BE2C (cell line): ENCODE data around the gene ABI3BP.

ENCODE experiments used
- DNase-seq: peaks from one replicate; pipeline ENCODE4 v3.0.0-alpha.2; 2020
- H3K27me3 ChIP-seq: fragments of 250-450 bp; sonication (Bioruptor Pico); 2 replicates; pipeline ENCODE4 v1.5.1; 2020; ENCODE audit warnings: mild to moderate bottlenecking
- H3K36me3 ChIP-seq: fragments of 250-450 bp; sonication (Bioruptor Pico); 2 replicates; pipeline ENCODE4 v1.5.1; 2020; ENCODE audit warnings: mild to moderate bottlenecking
- H3K4me1 ChIP-seq: fragments of 250-450 bp; sonication (Bioruptor Pico); 2 replicates; pipeline ENCODE4 v1.5.1; 2020
- H3K4me3 ChIP-seq: 2 replicates; pipeline ENCODE4 v1.5.1; 2011; ENCODE audit warnings: low read depth, low read length
- H3K9me3 ChIP-seq: fragments of 250-450 bp; sonication (Bioruptor Pico); 2 replicates; pipeline ENCODE4 v1.5.1; 2020
- CTCF ChIP-seq: IDR thresholded peaks from 2 replicates; pipeline ENCODE4 v1.5.1; 2012; ENCODE audit warnings: mild to moderate bottlenecking, low read depth, low read length

ABI3BP gene

GRCh38 chr3:100978011-100978659, 15.1 kb downstream of the ABI3BP start:
- H3K4me1 ChIP-seq = peaks cover 4% of the 10 kb centered on the region; the same call in 1 of the 2 replicates
- no peak for DNase-seq
- no peaks in the 10 kb centered on the region for H3K27me3 ChIP-seq
- H3K36me3 ChIP-seq = no peaks in the 10 kb centered on the region
- no peak overlapping the region for H3K4me3 ChIP-seq
- no peak for TF ChIP-seq CTCF
- H3K9me3 ChIP-seq = no peaks in the 10 kb centered on the region

- Histone ChIP-seq H3K36me3 (no peaks in the 10 kb centered on the region), H3K4me3 (no peak overlapping the region), H3K27me3 (no peaks in the 10 kb centered on the region), H3K4me1 (peaks cover 12% of the 10 kb centered on the region), H3K9me3 (no peaks in the 10 kb centered on the region)
- DNase-seq = no peak
- no peak for TF ChIP-seq CTCF
Observed at GRCh38 chr3:100976611-100977010, 16.6 kb downstream of the ABI3BP start.

GRCh38 chr3:100975714-100976113, 17.5 kb downstream of the ABI3BP start:
- no peaks in the 10 kb centered on the region for H3K27me3 ChIP-seq
- DNase-seq = no peak
- no peak for TF ChIP-seq CTCF
- peaks cover 12% of the 10 kb centered on the region for H3K4me1 ChIP-seq
- no peaks in the 10 kb centered on the region for H3K36me3 ChIP-seq
- no peak overlapping the region for H3K4me3 ChIP-seq
- H3K9me3 ChIP-seq = no peaks in the 10 kb centered on the region

GRCh38 chr3:100973594-100973993, 19.6 kb downstream of the ABI3BP start:
- Histone ChIP-seq H3K4me3 (no peak overlapping the region), H3K27me3 (no peaks in the 10 kb centered on the region), H3K9me3 (no peaks in the 10 kb centered on the region), H3K36me3 (no peaks in the 10 kb centered on the region), H3K4me1 (peaks cover 16% of the 10 kb centered on the region)
- DNase-seq = no peak
- no peak for TF ChIP-seq CTCF

- Histone ChIP-seq H3K9me3 (no peaks in the 10 kb centered on the region), H3K4me3 (no peak overlapping the region), H3K36me3 (no peaks in the 10 kb centered on the region), H3K27me3 (no peaks in the 10 kb centered on the region), H3K4me1 (peaks cover 22% of the 10 kb centered on the region)
- no peak for DNase-seq
- no peak for TF ChIP-seq CTCF
Observed at GRCh38 chr3:100972867-100973266, 20.4 kb downstream of the ABI3BP start.

GRCh38 chr3:100972301-100972844, 20.8 kb downstream of the ABI3BP start:
- no peak for TF ChIP-seq CTCF
- Histone ChIP-seq H3K9me3 (no peaks in the 10 kb centered on the region), H3K4me1 (peaks cover 24% of the 10 kb centered on the region), H3K4me3 (no peak overlapping the region), H3K36me3 (no peaks in the 10 kb centered on the region), H3K27me3 (no peaks in the 10 kb centered on the region)
- DNase-seq = no peak
